Superior temporal gyrus (tissue), 1 donor: ENCODE data around the gene NPAP1.
"Not testable (repeated sequence)": the region's sequence is repeated elsewhere in the genome, so short reads cannot be mapped to it uniquely, and the experiment has no call there.

Experiments used
- DNase-seq: peaks from one replicate; pipeline ENCODE4 v3.0.0-alpha.2; 2016; ENCODE audit errors: extremely low spot score

Gene NPAP1

GRCh38 chr15:24675332-24676144, at the start of gene NPAP1:
TSS of gene NPAP1 (plus strand) at chr15:24675775. CDS start at chr15:24675868, 93 bp downstream.
- DNase-seq, result no peak

GRCh38 chr15:24627443-24627842, 48.1 kb upstream of the NPAP1 start:
- no peak for DNase-seq

- no peak for DNase-seq
Observed at GRCh38 chr15:24633082-24633481, 42.5 kb upstream of the NPAP1 start.

GRCh38 chr15:24639412-24639811, 36.2 kb upstream of the NPAP1 start:
- not testable (repeated sequence) for DNase-seq

- DNase-seq, result no peak
Observed at GRCh38 chr15:24645627-24646026, 29.9 kb upstream of the NPAP1 start.

GRCh38 chr15:24659622-24660021, 16.0 kb upstream of the NPAP1 start:
- no peak for DNase-seq

GRCh38 chr15:24662991-24663390, 12.6 kb upstream of the NPAP1 start:
- no peak for DNase-seq

- DNase-seq, result no peak
Observed at GRCh38 chr15:24676431-24676830, 856 bp downstream of the NPAP1 start.

- no peak for DNase-seq
Observed at GRCh38 chr15:24678485-24678884, 2.9 kb downstream of the NPAP1 start.

GRCh38 chr15:24682002-24682401, 6.4 kb downstream of the NPAP1 start:
- no peak for DNase-seq

- not testable (repeated sequence) for DNase-seq
Observed at GRCh38 chr15:24682905-24683304, 7.3 kb downstream of the NPAP1 start.

- no peak for DNase-seq
Observed at GRCh38 chr15:24683736-24684135, 8.2 kb downstream of the NPAP1 start.

- DNase-seq, result no peak
Observed at GRCh38 chr15:24684313-24684712, 8.7 kb downstream of the NPAP1 start.

GRCh38 chr15:24696201-24696600, 20.6 kb downstream of the NPAP1 start:
- no peak for DNase-seq

GRCh38 chr15:24696842-24697241, 21.3 kb downstream of the NPAP1 start:
- no peak for DNase-seq

GRCh38 chr15:24718289-24719082, 42.9 kb downstream of the NPAP1 start:
- DNase-seq, result no peak

- no peak for DNase-seq
Observed at GRCh38 chr15:24729760-24730159, 54.2 kb downstream of the NPAP1 start.
